Liver (tissue), 9 donors: ENCODE measurements around the gene TUBE1. TPM values are rescaled to one million over a fixed set of nuclear protein-coding genes. Genes with fewer than 3 reads are reported as not detected.

Experiments used
- DNase-seq: peaks from one replicate; pipeline ENCODE4 v3.0.0-alpha.2; 2017; ENCODE audit warnings: low spot score
- H3K27ac ChIP-seq, 2 donors: one replicate each; pipeline ENCODE4 v1.7.0; 2013; ENCODE audit warnings: inconsistent platforms in 2 of 2, low read length in 2 of 2, control low read depth in 1 of 2, low read depth in 1 of 2, mild to moderate bottlenecking in 1 of 2
- H3K27me3 ChIP-seq, 4 donors: one replicate each; pipeline versions ENCODE4 v1.6.1 to v1.7.0; 2013; ENCODE audit warnings: low read length in 3 of 4, inconsistent platforms in 1 of 4, mild to moderate bottlenecking in 1 of 4, moderate library complexity in 1 of 4; ENCODE audit not compliant: control insufficient read depth in 4 of 4, insufficient read depth in 4 of 4
- H3K36me3 ChIP-seq, 4 donors: one replicate each; pipeline versions ENCODE4 v1.6.1 to v1.7.0; 2013; ENCODE audit warnings: low read length in 3 of 4, mild to moderate bottlenecking in 3 of 4, low read depth in 1 of 4, moderate library complexity in 1 of 4; ENCODE audit not compliant: control insufficient read depth in 4 of 4, insufficient read depth in 3 of 4
- H3K4me1 ChIP-seq, 4 donors: one replicate each; pipeline versions ENCODE4 v1.6.1 to v1.7.0; 2013; ENCODE audit warnings: low read length in 3 of 4, mild to moderate bottlenecking in 3 of 4, moderate library complexity in 1 of 4; ENCODE audit not compliant: control insufficient read depth in 4 of 4, insufficient read depth in 4 of 4
- H3K4me3 ChIP-seq, 3 donors: one replicate each; pipeline versions ENCODE4 v1.6.1 to v1.7.0; 2013; ENCODE audit warnings: low read length in 3 of 3, control low read depth in 1 of 3, low read depth in 1 of 3, mild to moderate bottlenecking in 1 of 3
- H3K9ac ChIP-seq, 2 donors: one replicate each; pipeline ENCODE4 v1.7.0; 2013; ENCODE audit warnings: low read length in 2 of 2, mild to moderate bottlenecking in 2 of 2, moderate library complexity in 2 of 2, control low read depth in 1 of 2, low read depth in 1 of 2
- H3K9me3 ChIP-seq, 4 donors: one replicate each; pipeline versions ENCODE4 v1.6.1 to v1.7.0; 2013; ENCODE audit warnings: low read length in 3 of 4; ENCODE audit not compliant: control insufficient read depth in 4 of 4
- ATF3 ChIP-seq: IDR thresholded peaks from 2 replicates; pipeline ENCODE4 v1.6.1; 2016; ENCODE audit warnings: antibody characterized with exemption
- CTCF ChIP-seq: fragments of 150-350 bp; IDR thresholded peaks from 2 replicates; pipeline ENCODE4 v1.5.1; 2017; ENCODE audit warnings: improper control_type of control experiment, low read depth, low read length; ENCODE audit not compliant: missing input control
- EGR1 ChIP-seq, 2 donors: IDR thresholded peaks; 2 replicates each; pipeline ENCODE4 v1.6.1; 2016 to 2018; ENCODE audit warnings: antibody characterized with exemption in 2 of 2, low read depth in 2 of 2
- FOXA1 ChIP-seq: IDR thresholded peaks from 2 replicates; pipeline ENCODE4 v1.6.1; 2016; ENCODE audit warnings: antibody characterized with exemption
- FOXA2 ChIP-seq: IDR thresholded peaks from 2 replicates; pipeline ENCODE4 v1.6.1; 2016; ENCODE audit warnings: antibody characterized with exemption
- GABPA ChIP-seq, 2 donors: IDR thresholded peaks in 1 of 2; conservative IDR thresholded peaks in 1 of 2; 2 replicates each; pipeline ENCODE4 v1.6.1; 2016; ENCODE audit warnings: antibody characterized with exemption in 2 of 2, mild to moderate bottlenecking in 1 of 2, moderate library complexity in 1 of 2
- HNF4A ChIP-seq, 2 donors: conservative IDR thresholded peaks; 2 replicates each; pipeline ENCODE4 v1.6.1; 2016; ENCODE audit warnings: antibody characterized with exemption in 2 of 2, mild to moderate bottlenecking in 2 of 2
- HNF4G ChIP-seq: IDR thresholded peaks from 2 replicates; pipeline ENCODE4 v1.6.1; 2016; ENCODE audit warnings: antibody characterized with exemption
- JUND ChIP-seq, 2 donors: IDR thresholded peaks; 2 replicates each; pipeline ENCODE4 v1.6.1; 2016; ENCODE audit warnings: antibody characterized with exemption in 2 of 2
- MAX ChIP-seq: IDR thresholded peaks from 2 replicates; pipeline ENCODE4 v1.6.1; 2016; ENCODE audit warnings: antibody characterized with exemption
- NR2F2 ChIP-seq: IDR thresholded peaks from 2 replicates; pipeline ENCODE4 v1.6.1; 2016; ENCODE audit warnings: antibody characterized with exemption
- RAD21 ChIP-seq, 2 donors: IDR thresholded peaks; 2 replicates each; pipeline ENCODE4 v1.6.1; 2016; ENCODE audit warnings: antibody characterized with exemption in 2 of 2, mild to moderate bottlenecking in 2 of 2
- REST ChIP-seq: IDR thresholded peaks from 2 replicates; pipeline ENCODE4 v1.6.1; 2016; ENCODE audit warnings: antibody characterized with exemption, mild to moderate bottlenecking
- RXRA ChIP-seq, 2 donors: IDR thresholded peaks; 2 replicates each; pipeline ENCODE4 v1.6.1; 2017 to 2018; ENCODE audit warnings: antibody characterized with exemption in 2 of 2, mild to moderate bottlenecking in 1 of 2
- SP1 ChIP-seq: IDR thresholded peaks from 2 replicates; pipeline ENCODE4 v1.6.1; 2018; ENCODE audit warnings: antibody characterized with exemption, mild to moderate bottlenecking
- YY1 ChIP-seq: IDR thresholded peaks from 2 replicates; pipeline ENCODE4 v1.6.1; 2016; ENCODE audit warnings: antibody characterized with exemption, mild to moderate bottlenecking
- ZBTB33 ChIP-seq: IDR thresholded peaks from 2 replicates; pipeline ENCODE4 v1.6.1; 2016; ENCODE audit warnings: antibody characterized with exemption
- WGBS: extraction: QIAGEN DNeasy Blood & Tissue Kit; methylation state at CpG from one replicate; pipeline ENCODE4 v1.1.7; 2013; 5-methylcytosine and 5-hydroxymethylcytosine counted together
- polyA plus RNA-seq, 2 donors: library from polyadenylated mRNA; stranded (reverse) in 1 of 2; unstranded in 1 of 2; fragments of 200-250 nt in 1 of 2; fragments of >200 nt in 1 of 2; fragmentation: Nextera tagmentation in 1 of 2; extraction: Ambion mirVana in 1 of 2; gene quantifications; one replicate each; pipeline versions ENCODE4 v1.2.1 to v1.2.3, GENCODE V29; 2013 to 2015
- total RNA-seq, 2 donors: library from RNA; depleted of rRNA; stranded (reverse); fragments of >200 nt; gene quantifications; one replicate each; pipeline ENCODE4 v1.2.3, GENCODE V29; 2014
- donor health status: healthy.
- donor health status: healthy.
- donor health status: healthy.
- donor health status: healthy.
- donor health status: healthy.

Gene TUBE1
- total and polyA plus RNA-seq, 4 donors = 8.8 to 45.4 (median 25.4) TPM

GRCh38 chr6:112065426-112065986, 21.8 kb downstream of the TUBE1 start:
- DNase-seq = no peak
- Histone ChIP-seq H3K4me1 (peaks cover 0 to 7% (median 0%) of the 10 kb centered on the region in 4 donors), H3K27me3 (no peaks in the 10 kb centered on the region), H3K9ac (no peak overlapping the region), H3K36me3 (peaks cover 1 to 11% (median 3%) of the 10 kb centered on the region in 4 donors), H3K27ac (no peak overlapping the region), H3K9me3 (no peaks in the 10 kb centered on the region), H3K4me3 (no peak overlapping the region)
- 54% methylated on average over 6 of the region's 6 CpGs for WGBS
- TF ChIP-seq FOXA2 = no peak
- no peak for TF ChIP-seq RXRA (IDR thresholded peaks at IDR 0.05)
- TF ChIP-seq YY1 = no peak
- no peak for TF ChIP-seq REST
- no peak for TF ChIP-seq GABPA (IDR thresholded peaks at IDR 0.05 in 1 of 2, conservative IDR thresholded peaks at IDR 0.05 in 1 of 2)
- no peak for TF ChIP-seq MAX
- no peak for TF ChIP-seq CTCF
- TF ChIP-seq NR2F2 = no peak
- no peak for TF ChIP-seq ZBTB33
- no peak for TF ChIP-seq RAD21 (IDR thresholded peaks at IDR 0.05)
- no peak for TF ChIP-seq HNF4G
- no peak for TF ChIP-seq SP1
- TF ChIP-seq ATF3 = no peak
- TF ChIP-seq EGR1 (IDR thresholded peaks at IDR 0.05; ENCODE audit: low read depth in 2 of 2) = no peak
- TF ChIP-seq FOXA1 = no peak
- TF ChIP-seq JUND (IDR thresholded peaks at IDR 0.05) = no peak
- TF ChIP-seq HNF4A (conservative IDR thresholded peaks at IDR 0.05) = no peak
